ENCODE results near the gene PDE4A. TPM values are rescaled to one million over a fixed set of nuclear protein-coding genes. Genes with fewer than 3 reads are reported as not detected.

Gene PDE4A
- total and polyA plus RNA-seq, 2 of the 13 experiments (the other 11 are each of a cell fraction or from before 2014, with no cell fraction given) = 1.1 to 4.1 TPM

DNA sequence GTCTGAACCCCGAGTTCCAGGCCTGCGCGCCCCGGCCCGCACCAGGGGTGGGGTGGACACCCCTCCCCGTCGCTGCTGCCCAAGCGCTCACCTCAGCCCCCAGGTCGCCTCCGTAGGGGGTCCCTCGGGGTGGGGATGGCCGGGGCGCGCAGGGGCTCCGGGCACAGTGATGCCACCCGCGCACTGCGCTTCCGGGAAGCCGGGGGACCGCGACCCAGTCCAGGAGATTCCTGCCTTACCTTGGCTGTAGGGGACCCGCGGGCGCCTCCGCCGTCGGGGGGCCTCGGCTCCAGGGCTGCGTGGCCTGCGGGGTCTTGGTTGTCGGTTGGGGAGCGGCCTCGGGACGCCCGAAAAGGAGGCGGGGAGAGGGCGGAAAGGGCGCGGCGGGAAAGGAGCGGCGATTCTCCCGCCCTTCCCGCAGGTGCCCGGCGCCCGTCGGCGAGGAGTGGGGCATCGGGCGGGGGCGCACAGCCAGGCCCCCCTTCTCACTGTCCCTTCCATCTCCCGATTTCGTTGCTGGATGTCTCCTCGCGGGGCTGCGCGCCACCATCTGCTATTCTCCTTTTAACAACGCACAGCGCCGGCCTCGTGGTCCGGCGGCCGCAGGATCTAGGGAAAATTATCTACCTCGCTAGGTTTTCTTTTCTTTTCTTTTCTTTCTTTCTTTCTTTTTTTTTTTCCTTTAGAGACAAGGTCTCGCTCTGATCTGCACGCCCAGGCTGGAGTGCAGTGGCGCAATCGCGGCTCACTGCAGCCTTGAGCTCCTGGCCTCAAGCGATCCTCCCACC lies 82.9 kb downstream of the PDE4A start, which contains the start of gene KEAP1 (continued):
- TF ChIP-seq POLR2AphosphoS5 (IDR thresholded peaks at IDR 0.05; ENCODE audit: low read depth, low read length) (no peak), RFXAP (CRISPR knock-in tag; IDR thresholded peaks at IDR 0.05; ENCODE audit: borderline replicate concordance) (no peak), MAFG (CRISPR knock-in tag; IDR thresholded peaks at IDR 0.05) (0 out of 2 replicates have a peak, but pooled peaks have one; percentile 43), MTA1 (CRISPR knock-in tag; IDR thresholded peaks at IDR 0.05; ENCODE audit: borderline replicate concordance) (no peak), JUNB (CRISPR knock-in tag; IDR thresholded peaks at IDR 0.05; ENCODE audit: borderline replicate concordance) (no peak), ZNF616 (CRISPR knock-in tag; IDR thresholded peaks at IDR 0.05; ENCODE audit: low read depth) (peak; percentile 65), ARID2 (CRISPR knock-in tag; IDR thresholded peaks at IDR 0.05; ENCODE audit: borderline replicate concordance) (no peak), U2AF1 (optimal IDR thresholded peaks at IDR 0.05; ENCODE audit: low read depth, low read length) (no peak), ZNF317 (CRISPR knock-in tag; IDR thresholded peaks at IDR 0.05) (no peak), ZBTB42 (CRISPR knock-in tag; IDR thresholded peaks at IDR 0.05) (peak; percentile 49; the same call in 1 of the 2 replicates), BRCA1 (CRISPR knock-in tag; IDR thresholded peaks at IDR 0.05) (no peak), SIN3B (IDR thresholded peaks at IDR 0.05; ENCODE audit: low read length) (no peak), YY1 (IDR thresholded peaks at IDR 0.05; ENCODE audit: insufficient read depth, insufficient replicate concordance, low read depth, low read length) (no peak), FOXM1 (CRISPR knock-in tag; IDR thresholded peaks at IDR 0.05) (no peak), ZNF564 (CRISPR knock-in tag; IDR thresholded peaks at IDR 0.05) (peak; percentile 45; the same call in 1 of the 2 replicates), DPF2 (CRISPR knock-in tag; IDR thresholded peaks at IDR 0.05; ENCODE audit: borderline replicate concordance, low read depth) (no peak; the same call in 1 of the 2 replicates)
- TF ChIP-seq, protein P1, sequence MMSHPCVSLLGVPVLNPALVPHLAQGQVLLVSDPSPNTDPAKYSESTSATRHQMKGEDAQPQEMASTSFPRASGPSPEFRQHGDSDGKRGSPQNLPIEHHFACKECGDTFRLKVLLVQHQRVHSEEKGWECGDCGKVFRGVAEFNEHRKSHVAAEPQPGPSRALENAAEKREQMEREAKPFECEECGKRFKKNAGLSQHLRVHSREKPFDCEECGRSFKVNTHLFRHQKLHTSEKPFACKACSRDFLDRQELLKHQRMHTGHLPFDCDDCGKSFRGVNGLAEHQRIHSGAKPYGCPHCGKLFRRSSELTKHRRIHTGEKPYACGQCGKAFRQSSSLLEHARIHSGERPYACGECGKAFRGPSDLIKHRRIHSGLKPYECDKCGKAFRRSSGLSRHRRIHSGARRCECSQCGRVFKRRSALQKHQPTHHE (CRISPR knock-in tag; IDR thresholded peaks at IDR 0.05; ENCODE audit: borderline replicate concordance) = no peak
- TF ChIP-seq, protein P2, sequence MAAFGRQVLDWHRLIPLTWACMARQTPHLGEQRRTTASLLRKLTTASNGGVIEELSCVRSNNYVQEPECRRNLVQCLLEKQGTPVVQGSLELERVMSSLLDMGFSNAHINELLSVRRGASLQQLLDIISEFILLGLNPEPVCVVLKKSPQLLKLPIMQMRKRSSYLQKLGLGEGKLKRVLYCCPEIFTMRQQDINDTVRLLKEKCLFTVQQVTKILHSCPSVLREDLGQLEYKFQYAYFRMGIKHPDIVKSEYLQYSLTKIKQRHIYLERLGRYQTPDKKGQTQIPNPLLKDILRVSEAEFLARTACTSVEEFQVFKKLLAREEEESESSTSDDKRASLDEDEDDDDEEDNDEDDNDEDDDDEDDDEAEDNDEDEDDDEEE (CRISPR knock-in tag; IDR thresholded peaks at IDR 0.05) = no peak
- TF ChIP-seq, protein P3, sequence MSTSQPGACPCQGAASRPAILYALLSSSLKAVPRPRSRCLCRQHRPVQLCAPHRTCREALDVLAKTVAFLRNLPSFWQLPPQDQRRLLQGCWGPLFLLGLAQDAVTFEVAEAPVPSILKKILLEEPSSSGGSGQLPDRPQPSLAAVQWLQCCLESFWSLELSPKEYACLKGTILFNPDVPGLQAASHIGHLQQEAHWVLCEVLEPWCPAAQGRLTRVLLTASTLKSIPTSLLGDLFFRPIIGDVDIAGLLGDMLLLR (CRISPR knock-in tag; IDR thresholded peaks at IDR 0.05) = no peak
- TF ChIP-seq, protein P4, sequence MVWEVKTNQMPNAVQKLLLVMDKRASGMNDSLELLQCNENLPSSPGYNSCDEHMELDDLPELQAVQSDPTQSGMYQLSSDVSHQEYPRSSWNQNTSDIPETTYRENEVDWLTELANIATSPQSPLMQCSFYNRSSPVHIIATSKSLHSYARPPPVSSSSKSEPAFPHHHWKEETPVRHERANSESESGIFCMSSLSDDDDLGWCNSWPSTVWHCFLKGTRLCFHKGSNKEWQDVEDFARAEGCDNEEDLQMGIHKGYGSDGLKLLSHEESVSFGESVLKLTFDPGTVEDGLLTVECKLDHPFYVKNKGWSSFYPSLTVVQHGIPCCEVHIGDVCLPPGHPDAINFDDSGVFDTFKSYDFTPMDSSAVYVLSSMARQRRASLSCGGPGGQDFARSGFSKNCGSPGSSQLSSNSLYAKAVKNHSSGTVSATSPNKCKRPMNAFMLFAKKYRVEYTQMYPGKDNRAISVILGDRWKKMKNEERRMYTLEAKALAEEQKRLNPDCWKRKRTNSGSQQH (CRISPR knock-in tag; IDR thresholded peaks at IDR 0.05; ENCODE audit: low read depth) = no peak
- TF ChIP-seq, protein P5, sequence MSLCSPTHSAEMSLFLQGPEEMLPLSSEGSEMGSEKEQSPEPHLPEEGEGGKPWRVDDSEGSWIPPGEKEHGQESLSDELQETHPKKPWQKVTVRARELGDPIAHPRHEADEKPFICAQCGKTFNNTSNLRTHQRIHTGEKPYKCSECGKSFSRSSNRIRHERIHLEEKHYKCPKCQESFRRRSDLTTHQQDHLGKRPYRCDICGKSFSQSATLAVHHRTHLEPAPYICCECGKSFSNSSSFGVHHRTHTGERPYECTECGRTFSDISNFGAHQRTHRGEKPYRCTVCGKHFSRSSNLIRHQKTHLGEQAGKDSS (CRISPR knock-in tag; IDR thresholded peaks at IDR 0.05; ENCODE audit: borderline replicate concordance, low read depth) = peak; percentile 19
- TF ChIP-seq, protein P6, sequence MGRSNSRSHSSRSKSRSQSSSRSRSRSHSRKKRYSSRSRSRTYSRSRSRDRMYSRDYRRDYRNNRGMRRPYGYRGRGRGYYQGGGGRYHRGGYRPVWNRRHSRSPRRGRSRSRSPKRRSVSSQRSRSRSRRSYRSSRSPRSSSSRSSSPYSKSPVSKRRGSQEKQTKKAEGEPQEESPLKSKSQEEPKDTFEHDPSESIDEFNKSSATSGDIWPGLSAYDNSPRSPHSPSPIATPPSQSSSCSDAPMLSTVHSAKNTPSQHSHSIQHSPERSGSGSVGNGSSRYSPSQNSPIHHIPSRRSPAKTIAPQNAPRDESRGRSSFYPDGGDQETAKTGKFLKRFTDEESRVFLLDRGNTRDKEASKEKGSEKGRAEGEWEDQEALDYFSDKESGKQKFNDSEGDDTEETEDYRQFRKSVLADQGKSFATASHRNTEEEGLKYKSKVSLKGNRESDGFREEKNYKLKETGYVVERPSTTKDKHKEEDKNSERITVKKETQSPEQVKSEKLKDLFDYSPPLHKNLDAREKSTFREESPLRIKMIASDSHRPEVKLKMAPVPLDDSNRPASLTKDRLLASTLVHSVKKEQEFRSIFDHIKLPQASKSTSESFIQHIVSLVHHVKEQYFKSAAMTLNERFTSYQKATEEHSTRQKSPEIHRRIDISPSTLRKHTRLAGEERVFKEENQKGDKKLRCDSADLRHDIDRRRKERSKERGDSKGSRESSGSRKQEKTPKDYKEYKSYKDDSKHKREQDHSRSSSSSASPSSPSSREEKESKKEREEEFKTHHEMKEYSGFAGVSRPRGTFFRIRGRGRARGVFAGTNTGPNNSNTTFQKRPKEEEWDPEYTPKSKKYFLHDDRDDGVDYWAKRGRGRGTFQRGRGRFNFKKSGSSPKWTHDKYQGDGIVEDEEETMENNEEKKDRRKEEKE (IDR thresholded peaks at IDR 0.05) = no peak
